NT2/D1 (cell line): ENCODE results near the gene C6orf120.
A peak's percentile ranks its signal among the peaks of the same experiment; 100 is the strongest.

Source experiments
- DNase-seq: peaks from one replicate; pipeline ENCODE4 v3.0.0-alpha.2; 2011; ENCODE audit warnings: low read depth, low spot score
- H3K27me3 ChIP-seq: 2 replicates; pipeline ENCODE4 v1.6.0; 2011; ENCODE audit warnings: mild to moderate bottlenecking; ENCODE audit not compliant: insufficient read length, insufficient read depth
- H3K36me3 ChIP-seq: 2 replicates; pipeline ENCODE4 v1.6.1; 2011; ENCODE audit warnings: mild to moderate bottlenecking, low read length, mixed read lengths; ENCODE audit not compliant: insufficient read depth, insufficient read length
- H3K4me1 ChIP-seq: 2 replicates; pipeline ENCODE4 v1.5.1; 2011; ENCODE audit not compliant: insufficient read depth, insufficient read length
- H3K4me3 ChIP-seq: 2 replicates; pipeline ENCODE4 v1.5.1; 2011; ENCODE audit warnings: low read depth; ENCODE audit not compliant: insufficient read length
- H3K9ac ChIP-seq: 2 replicates; pipeline ENCODE4 v1.6.0; 2011; ENCODE audit warnings: low read depth; ENCODE audit not compliant: insufficient read length
- H3K9me3 ChIP-seq: 2 replicates; pipeline ENCODE4 v1.5.1; 2011; ENCODE audit warnings: mild to moderate bottlenecking, low read length; ENCODE audit not compliant: insufficient read depth
- SUZ12 ChIP-seq: IDR thresholded peaks from 2 replicates; pipeline ENCODE4 v1.6.1; 2011; ENCODE audit not compliant: insufficient read length, insufficient read depth; ENCODE audit errors: extremely low read depth
- YY1 ChIP-seq: IDR thresholded peaks from 2 replicates; pipeline ENCODE4 v1.6.1; 2011; ENCODE audit not compliant: insufficient read length, insufficient read depth
- ZNF274 ChIP-seq: IDR thresholded peaks from 2 replicates; pipeline ENCODE4 v1.6.1; 2011; ENCODE audit warnings: mild to moderate bottlenecking, low read depth, low read length

C6orf120 gene

DNA sequence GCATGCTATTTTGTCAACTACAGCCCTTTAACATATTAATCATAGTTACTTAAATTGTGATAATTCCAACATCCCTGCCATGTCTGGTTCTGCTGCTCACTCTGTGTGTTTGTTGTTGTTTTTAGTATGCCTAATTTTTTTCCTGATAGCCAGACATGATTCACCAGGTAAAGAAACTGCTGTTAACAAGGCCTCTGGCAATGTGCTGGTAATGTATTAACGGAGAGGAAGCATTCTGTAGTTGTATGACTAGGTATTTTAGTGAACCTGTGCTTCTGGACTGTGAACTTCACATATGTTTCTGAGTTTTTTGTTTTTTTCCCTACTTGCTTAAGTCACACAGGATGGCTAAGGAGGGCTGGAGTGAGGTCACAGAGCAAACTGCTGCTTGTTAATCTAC lies 44.6 kb downstream of the C6orf120 start:
- TF ChIP-seq YY1 (no peak), ZNF274 (no peak), SUZ12 (no peak)
- H3K4me3 ChIP-seq = no peak overlapping the region
- no peaks in the 10 kb centered on the region for H3K27me3 ChIP-seq
- H3K9me3 ChIP-seq = 0 out of 2 replicates have a peak, but pooled peaks cover 8% of the 10 kb centered on the region
- no peak for DNase-seq
- peaks cover 3% of the 10 kb centered on the region for H3K36me3 ChIP-seq
- no peak overlapping the region for H3K9ac ChIP-seq
- no peaks in the 10 kb centered on the region for H3K4me1 ChIP-seq

DNA sequence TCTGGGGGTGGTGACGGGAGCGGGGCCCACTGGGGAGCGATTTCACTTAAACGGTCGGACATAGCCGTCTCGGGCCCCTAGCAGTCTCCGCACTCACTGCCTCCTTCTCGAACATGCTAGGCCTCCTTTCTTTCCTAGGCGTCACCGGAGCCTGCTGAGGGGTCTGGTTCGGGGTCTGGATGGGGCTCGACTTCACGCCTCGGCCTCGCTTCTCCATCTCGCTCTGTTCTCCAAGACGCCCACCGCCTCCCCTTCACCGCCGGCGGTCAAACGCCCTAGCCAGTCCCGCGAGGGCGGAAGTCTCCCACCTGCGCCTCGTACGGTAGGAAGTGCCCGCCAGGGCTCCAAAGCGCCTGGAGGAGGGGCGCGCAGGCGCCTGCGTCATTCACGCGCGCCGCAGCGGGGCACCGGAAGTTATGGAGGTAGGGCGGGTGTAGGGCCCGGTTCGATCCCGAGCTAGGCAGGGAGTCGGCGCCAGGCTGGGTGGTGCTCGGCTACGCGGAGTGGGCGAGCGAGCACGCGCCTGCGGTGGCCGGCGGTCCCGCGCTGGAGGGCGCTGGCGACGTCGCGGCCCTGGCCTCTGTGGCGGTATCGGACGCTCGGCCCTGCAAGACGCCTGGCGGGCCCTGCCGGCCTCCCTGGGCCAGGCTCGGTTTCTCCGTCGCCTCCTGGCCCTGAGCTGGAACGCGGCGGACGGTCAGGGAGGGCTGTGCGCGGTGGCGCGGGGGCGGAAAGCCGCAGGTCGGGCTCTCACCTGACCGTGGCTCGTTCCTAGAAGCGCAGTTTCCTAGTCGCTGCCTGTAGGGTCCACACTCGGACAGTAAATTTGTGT lies 49.5 kb downstream of the C6orf120 start, which contains the start of the genes DYNLT2 and ERMARD:
TSS of gene DYNLT2 (minus strand) at position 331 of the 832 bp plus-strand sequence. CDS start at position 217, 114 bp downstream.
TSS of gene ERMARD (plus strand) at position 381 of the 832 bp plus-strand sequence. CDS start at position 417, 36 bp downstream.
- Histone ChIP-seq H3K36me3 (peaks cover 9% of the 10 kb centered on the region), H3K4me3 (peak within 1 kb of the TSS; percentile 71), H3K9ac (peak within 1 kb of the TSS; percentile 97), H3K9me3 (0 out of 2 replicates have a peak, but pooled peaks cover 5% of the 10 kb centered on the region), H3K4me1 (no peaks in the 10 kb centered on the region), H3K27me3 (no peaks in the 10 kb centered on the region)
- TF ChIP-seq SUZ12 (no peak), YY1 (peak; percentile 22)
- peak; percentile 89 for DNase-seq

DNA sequence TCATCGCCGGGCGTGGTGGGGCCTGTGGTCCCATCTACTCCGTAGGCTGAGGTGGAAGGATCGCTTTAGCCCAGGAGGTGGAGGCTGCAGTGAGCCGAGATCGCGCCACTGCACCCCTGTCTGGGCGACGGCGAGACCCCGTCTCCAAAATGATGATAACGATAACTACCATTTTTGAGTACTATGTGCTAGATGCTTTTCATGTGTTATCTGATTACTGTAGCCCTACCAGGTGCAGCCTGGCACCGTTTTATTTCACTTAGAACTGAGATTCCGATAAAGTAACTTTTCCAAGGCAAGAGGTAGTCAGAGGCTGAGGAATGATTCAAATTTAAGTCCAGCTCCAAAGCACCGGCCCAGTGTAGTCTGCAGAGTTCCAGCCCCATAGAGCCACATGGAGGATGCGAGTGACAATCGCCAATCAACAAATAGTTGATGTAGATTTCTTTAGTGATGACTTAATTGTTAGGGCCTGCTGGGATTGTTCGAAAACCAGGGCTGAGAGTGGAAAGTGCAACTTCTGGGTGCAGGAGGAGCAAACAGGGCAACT lies 50.2 kb downstream of the C6orf120 start:
- H3K9me3 ChIP-seq = no peaks in the 10 kb centered on the region
- peaks cover 13% of the 10 kb centered on the region for H3K36me3 ChIP-seq
- TF ChIP-seq ZNF274 (no peak), YY1 (no peak), SUZ12 (no peak)
- H3K9ac ChIP-seq = peak overlapping the region; percentile 97
- H3K4me3 ChIP-seq = peak overlapping the region; percentile 71
- no peaks in the 10 kb centered on the region for H3K4me1 ChIP-seq
- H3K27me3 ChIP-seq = no peaks in the 10 kb centered on the region
- DNase-seq = no peak
